Peyer's patch (tissue), 4 donors: ENCODE measurements around the gene OR14J1.

Experiments used
- CTCF ChIP-seq, 6 experiments: fragments of 450-650 bp in 4 of 6; fragments of 200-600 bp in 2 of 6; sonication (generic) in 1 of 6; IDR thresholded peaks; one replicate each; pipeline ENCODE4 v1.5.1; 2017 to 2019; ENCODE audit warnings: antibody characterized with exemption in 6 of 6, mild to moderate bottlenecking in 3 of 6, moderate library complexity in 1 of 6
- POLR2A ChIP-seq, 2 donors: fragments of 450-650 bp; IDR thresholded peaks; one replicate each; pipeline ENCODE4 v1.5.1; 2017; ENCODE audit warnings: antibody characterized with exemption in 2 of 2, mild to moderate bottlenecking in 2 of 2, moderate library complexity in 2 of 2

- TF ChIP-seq POLR2A (IDR thresholded peaks at IDR 0.05) = no peak
- TF ChIP-seq CTCF (IDR thresholded peaks at IDR 0.05) = no peak
These were observed 43.9 kb downstream of the OR14J1 start for GRCh38 chr6:29345380-29345779.
